Hepatocyte (in vitro differentiated cells): ENCODE results near the gene SNCA. TPM values are rescaled to one million over a fixed set of nuclear protein-coding genes. Genes with fewer than 3 reads are reported as not detected.

ENCODE experiments used
- DNase-seq: peaks from one replicate; pipeline ENCODE4 v3.0.0-alpha.2; 2016; ENCODE audit warnings: low spot score
- H2AFZ ChIP-seq: fragments of 200-600 bp; sonication (generic); 2 replicates; pipeline ENCODE4 v1.6.0; 2016; ENCODE audit warnings: antibody characterized with exemption, mild to moderate bottlenecking
- H3K27ac ChIP-seq: fragments of 200-600 bp; sonication (generic); 2 replicates; pipeline ENCODE4 v1.5.1; 2016; ENCODE audit warnings: mild to moderate bottlenecking
- H3K27me3 ChIP-seq: fragments of 200-600 bp; sonication (generic); 2 replicates; pipeline ENCODE4 v1.6.1; 2016
- H3K36me3 ChIP-seq: fragments of 200-600 bp; sonication (generic); replicated peaks from 2 replicates; pipeline ENCODE4 v1.5.1; 2016; ENCODE audit warnings: low read depth; ENCODE audit not compliant: insufficient read depth
- H3K4me1 ChIP-seq: fragments of 200-600 bp; sonication (generic); 2 replicates; pipeline ENCODE4 v1.5.1; 2016; ENCODE audit warnings: mild to moderate bottlenecking, moderate library complexity; ENCODE audit not compliant: insufficient read depth
- H3K4me2 ChIP-seq: fragments of 200-600 bp; sonication (generic); 2 replicates; pipeline ENCODE4 v1.6.0; 2016
- H3K4me3 ChIP-seq: fragments of 200-600 bp; sonication (generic); 2 replicates; pipeline ENCODE4 v1.5.1; 2016; ENCODE audit warnings: mild to moderate bottlenecking
- H3K79me2 ChIP-seq: fragments of 200-600 bp; sonication (generic); 2 replicates; pipeline ENCODE4 v1.6.0; 2017; ENCODE audit warnings: mild to moderate bottlenecking
- H3K9me2 ChIP-seq: fragments of 200-600 bp; sonication (generic); replicated peaks from 2 replicates; pipeline ENCODE4 v1.6.0; 2017; ENCODE audit warnings: mild to moderate bottlenecking; ENCODE audit not compliant: insufficient read depth
- H3K9me3 ChIP-seq: fragments of 200-600 bp; sonication (generic); 2 replicates; pipeline ENCODE4 v1.5.1; 2016; ENCODE audit warnings: low read depth, mild to moderate bottlenecking
- H4K20me1 ChIP-seq: fragments of 200-600 bp; sonication (generic); 2 replicates; pipeline ENCODE4 v1.6.0; 2016; ENCODE audit warnings: mild to moderate bottlenecking; ENCODE audit not compliant: insufficient read depth, poor library complexity, severe bottlenecking
- EZH2 ChIP-seq: fragments of 200-600 bp; sonication (generic); IDR thresholded peaks from 2 replicates; pipeline ENCODE4 v1.6.1; 2016; ENCODE audit warnings: antibody characterized with exemption, mild to moderate bottlenecking, borderline replicate concordance
- EZH2phosphoT487 ChIP-seq: fragments of 200-600 bp; sonication (generic); IDR thresholded peaks from one replicate; pipeline ENCODE4 v1.6.1; 2018; ENCODE audit warnings: antibody characterized with exemption, mild to moderate bottlenecking, low read depth, moderate library complexity; ENCODE audit not compliant: unreplicated experiment, severe bottlenecking
- WGBS: methylation state at CpG from one replicate; pipeline ENCODE4 v1.1.6; 2016; ENCODE audit warnings: low lambda C conversion rate; ENCODE audit errors: missing lambda C conversion rate; 5-methylcytosine and 5-hydroxymethylcytosine counted together
- polyA plus RNA-seq: library from polyadenylated mRNA; unstranded; fragments of >200 nt; fragmentation: Nextera tagmentation; extraction: Ambion mirVana; gene quantifications from 2 replicates; pipeline ENCODE4 v1.2.1, GENCODE V29; 2016
- total RNA-seq: library from RNA; depleted of rRNA; stranded (reverse); fragments of >200 nt; gene quantifications from 2 replicates; pipeline ENCODE4 v1.2.3, GENCODE V29; 2014
- TF ChIP-seq, protein P1 (sequence below): fragments of 200-600 bp; sonication (generic); IDR thresholded peaks from 2 replicates; pipeline ENCODE4 v1.5.1; 2016; ENCODE audit warnings: antibody characterized with exemption, mild to moderate bottlenecking; ENCODE audit not compliant: poor library complexity

SNCA gene
- total and polyA plus RNA-seq, 2 experiments from 2014 or later = 8.9 to 14.0 TPM

DNA sequence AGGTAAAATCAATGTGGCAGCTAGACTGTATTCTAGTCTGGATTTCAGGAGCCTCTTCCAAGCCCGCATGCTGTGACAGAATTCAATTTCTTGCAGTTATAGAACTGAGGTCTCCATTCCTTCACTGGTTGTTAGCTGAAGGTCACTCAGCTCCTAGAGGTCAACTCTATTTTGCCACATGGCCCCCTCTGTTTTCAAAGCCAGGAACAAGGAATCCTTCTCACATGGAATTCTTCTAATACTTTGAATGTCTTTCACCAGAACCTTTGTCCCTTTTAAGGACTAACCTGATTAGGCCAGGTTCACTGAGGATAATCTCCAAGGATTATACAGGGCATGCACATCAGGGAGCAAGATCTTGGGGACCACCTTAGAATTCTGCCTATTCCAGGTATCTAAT, 34.2 kb upstream of the SNCA start:
- H3K4me1 ChIP-seq = no peaks in the 10 kb centered on the region
- no peak overlapping the region for H3K4me3 ChIP-seq
- TF ChIP-seq, protein P1, sequence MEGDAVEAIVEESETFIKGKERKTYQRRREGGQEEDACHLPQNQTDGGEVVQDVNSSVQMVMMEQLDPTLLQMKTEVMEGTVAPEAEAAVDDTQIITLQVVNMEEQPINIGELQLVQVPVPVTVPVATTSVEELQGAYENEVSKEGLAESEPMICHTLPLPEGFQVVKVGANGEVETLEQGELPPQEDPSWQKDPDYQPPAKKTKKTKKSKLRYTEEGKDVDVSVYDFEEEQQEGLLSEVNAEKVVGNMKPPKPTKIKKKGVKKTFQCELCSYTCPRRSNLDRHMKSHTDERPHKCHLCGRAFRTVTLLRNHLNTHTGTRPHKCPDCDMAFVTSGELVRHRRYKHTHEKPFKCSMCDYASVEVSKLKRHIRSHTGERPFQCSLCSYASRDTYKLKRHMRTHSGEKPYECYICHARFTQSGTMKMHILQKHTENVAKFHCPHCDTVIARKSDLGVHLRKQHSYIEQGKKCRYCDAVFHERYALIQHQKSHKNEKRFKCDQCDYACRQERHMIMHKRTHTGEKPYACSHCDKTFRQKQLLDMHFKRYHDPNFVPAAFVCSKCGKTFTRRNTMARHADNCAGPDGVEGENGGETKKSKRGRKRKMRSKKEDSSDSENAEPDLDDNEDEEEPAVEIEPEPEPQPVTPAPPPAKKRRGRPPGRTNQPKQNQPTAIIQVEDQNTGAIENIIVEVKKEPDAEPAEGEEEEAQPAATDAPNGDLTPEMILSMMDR = no peak
- TF ChIP-seq EZH2phosphoT487 (no peak), EZH2 (no peak)
- DNase-seq = no peak
- no peaks in the 10 kb centered on the region for H3K9me3 ChIP-seq
- WGBS = 96% methylated on average over 1 of the region's 1 CpG
- no peaks in the 10 kb centered on the region for H3K36me3 ChIP-seq
- H4K20me1 ChIP-seq = no peaks in the 10 kb centered on the region
- H3K9me2 ChIP-seq = no peaks in the 10 kb centered on the region
- H2AFZ ChIP-seq = no peak overlapping the region
- H3K79me2 ChIP-seq = no peaks in the 10 kb centered on the region
- H3K4me2 ChIP-seq = no peak overlapping the region
- no peak overlapping the region for H3K27ac ChIP-seq
- no peaks in the 10 kb centered on the region for H3K27me3 ChIP-seq

DNA sequence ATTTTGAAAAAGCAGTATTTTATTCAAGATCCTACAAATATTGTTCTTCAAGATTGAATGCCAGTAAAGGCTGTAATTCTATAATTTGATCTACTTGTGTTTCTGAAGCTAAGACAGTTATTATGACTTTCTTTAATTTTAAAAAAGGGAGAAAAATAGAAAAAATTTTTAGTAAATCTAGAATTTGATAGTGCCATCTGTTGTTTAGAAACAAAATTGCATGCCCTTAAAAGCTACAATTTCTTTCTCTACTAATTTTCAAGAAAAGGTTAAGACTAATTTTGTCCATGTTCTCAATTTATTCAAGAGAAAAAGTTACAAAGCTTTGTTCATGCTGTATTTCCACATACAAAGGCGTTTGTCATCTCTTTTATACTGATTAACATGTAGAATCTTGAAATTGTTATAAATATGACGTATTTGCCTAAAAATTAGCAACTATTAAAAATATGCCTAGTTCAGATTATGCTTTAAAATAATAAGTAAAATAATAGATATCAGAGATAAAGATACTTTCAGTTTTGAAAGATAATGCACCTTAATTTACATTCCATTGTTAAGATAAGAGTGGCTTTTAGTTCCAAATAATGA, 32.1 kb upstream of the SNCA start:
- no peak for DNase-seq
- H3K9me3 ChIP-seq = no peaks in the 10 kb centered on the region
- no peak overlapping the region for H2AFZ ChIP-seq
- H3K4me1 ChIP-seq = no peaks in the 10 kb centered on the region
- H3K27ac ChIP-seq = no peak overlapping the region
- no peaks in the 10 kb centered on the region for H3K36me3 ChIP-seq
- no peaks in the 10 kb centered on the region for H3K79me2 ChIP-seq
- no peak overlapping the region for H3K4me2 ChIP-seq
- H4K20me1 ChIP-seq = no peaks in the 10 kb centered on the region
- TF ChIP-seq EZH2 = no peak
- TF ChIP-seq, protein P1 = peak; percentile 65
- WGBS = 51% methylated on average over 2 of the region's 2 CpGs
- H3K9me2 ChIP-seq = no peaks in the 10 kb centered on the region
- H3K4me3 ChIP-seq = no peak overlapping the region
- H3K27me3 ChIP-seq = no peaks in the 10 kb centered on the region

DNA sequence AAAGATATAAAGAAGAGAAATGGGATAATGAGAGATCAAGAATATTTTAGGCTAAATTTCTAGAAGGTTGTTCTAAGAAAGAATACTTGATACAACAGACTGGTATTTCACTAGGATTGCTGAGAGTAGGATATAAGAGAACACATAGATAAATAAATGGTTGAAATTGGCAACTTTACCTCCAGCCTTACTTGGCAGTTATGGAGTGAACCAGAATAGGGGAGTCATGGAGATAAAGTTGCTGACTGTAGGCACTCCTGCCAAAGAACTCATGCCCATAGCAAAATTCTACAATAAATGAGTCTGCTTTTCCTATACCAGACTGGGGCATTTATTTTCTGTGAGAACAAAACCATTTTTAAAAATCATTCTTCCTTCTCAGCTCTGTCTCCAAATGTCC, 31.3 kb upstream of the SNCA start:
- no peak for DNase-seq
- H4K20me1 ChIP-seq = no peaks in the 10 kb centered on the region
- no peaks in the 10 kb centered on the region for H3K4me1 ChIP-seq
- H2AFZ ChIP-seq = no peak overlapping the region
- no peak for TF ChIP-seq EZH2
- no peak for TF ChIP-seq EZH2phosphoT487
- TF ChIP-seq, protein P1 = no peak
- no peak overlapping the region for H3K4me3 ChIP-seq
- H3K9me3 ChIP-seq = no peaks in the 10 kb centered on the region
- no peaks in the 10 kb centered on the region for H3K36me3 ChIP-seq
- no peak overlapping the region for H3K4me2 ChIP-seq
- H3K79me2 ChIP-seq = no peaks in the 10 kb centered on the region
- no peaks in the 10 kb centered on the region for H3K27me3 ChIP-seq
- no peaks in the 10 kb centered on the region for H3K9me2 ChIP-seq
- no peak overlapping the region for H3K27ac ChIP-seq

DNA sequence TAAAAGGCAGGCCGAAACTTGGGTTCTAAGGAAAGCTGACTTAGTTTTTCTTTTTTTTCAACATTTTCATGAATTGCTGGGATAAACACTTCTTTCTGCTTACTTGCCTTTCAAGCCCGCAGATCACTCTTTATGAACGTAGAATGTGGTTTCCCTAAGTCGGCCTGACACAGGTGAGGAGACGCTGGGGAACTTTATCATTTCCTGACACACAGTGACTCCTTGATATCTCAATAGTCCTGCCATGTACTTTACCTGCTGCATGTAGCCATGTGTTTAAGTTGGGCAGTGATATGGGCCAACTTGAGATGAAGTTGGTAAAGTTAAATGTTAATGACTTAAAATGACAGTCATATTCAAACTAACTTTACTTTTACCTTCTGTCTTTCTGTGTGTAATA, 26.6 kb upstream of the SNCA start:
- Histone ChIP-seq H4K20me1 (no peaks in the 10 kb centered on the region), H3K27me3 (no peaks in the 10 kb centered on the region), H3K36me3 (no peaks in the 10 kb centered on the region), H3K79me2 (no peaks in the 10 kb centered on the region), H3K9me2 (no peaks in the 10 kb centered on the region), H3K4me3 (no peak overlapping the region), H2AFZ (no peak overlapping the region), H3K27ac (no peak overlapping the region), H3K4me2 (no peak overlapping the region), H3K4me1 (no peaks in the 10 kb centered on the region), H3K9me3 (no peaks in the 10 kb centered on the region)
- TF ChIP-seq, protein P1 = no peak
- no peak for TF ChIP-seq EZH2
- TF ChIP-seq EZH2phosphoT487 = no peak
- no peak for DNase-seq
- WGBS = 82% methylated on average over 5 of the region's 5 CpGs
